GM23248 (cell line): ENCODE data around the gene MXRA8.

Experiments
- EZH2 ChIP-seq: fragments of 200-600 bp; sonication (generic); IDR thresholded peaks from 2 replicates; pipeline ENCODE4 v1.6.1; 2018; ENCODE audit warnings: antibody characterized with exemption, mild to moderate bottlenecking; ENCODE audit not compliant: insufficient read depth, poor library complexity, severe bottlenecking
- EZH2phosphoT487 ChIP-seq: fragments of 200-600 bp; sonication (generic); IDR thresholded peaks from 2 replicates; pipeline ENCODE4 v1.6.1; 2018; ENCODE audit warnings: antibody characterized with exemption, moderate library complexity, mild to moderate bottlenecking, low read depth; ENCODE audit not compliant: insufficient read depth

GRCh38 chr1:1345860-1346500 is 12.4 kb downstream of the MXRA8 start:
- no peak for TF ChIP-seq EZH2phosphoT487
- no peak for TF ChIP-seq EZH2
